Osteoblast (primary cell): ENCODE data around the gene TTYH3. TPM values are rescaled to one million over a fixed set of nuclear protein-coding genes. Genes with fewer than 3 reads are reported as not detected.

Experiments used
- DNase-seq: peaks from one replicate; pipeline ENCODE4 v3.0.0; 2011; ENCODE audit warnings: low spot score, mixed read lengths; ENCODE audit not compliant: insufficient read length; ENCODE audit errors: missing footprints
- H2AFZ ChIP-seq: 2 replicates; pipeline ENCODE4 v1.6.0; 2011; ENCODE audit warnings: mild to moderate bottlenecking, low read length
- H3K27ac ChIP-seq: 2 replicates; pipeline ENCODE4 v1.5.1; 2011; ENCODE audit warnings: mild to moderate bottlenecking, low read depth, low read length, moderate library complexity
- H3K27me3 ChIP-seq: 2 replicates; pipeline ENCODE4 v1.6.0; 2012; ENCODE audit warnings: mild to moderate bottlenecking, control low read depth, inconsistent platforms, low read length, moderate library complexity; ENCODE audit not compliant: insufficient read depth
- H3K36me3 ChIP-seq: 2 replicates; pipeline ENCODE4 v1.5.1; 2011; ENCODE audit warnings: mild to moderate bottlenecking, low read length, control low read depth, moderate library complexity; ENCODE audit not compliant: insufficient read depth
- H3K4me1 ChIP-seq: 2 replicates; pipeline ENCODE4 v1.5.1; 2011; ENCODE audit warnings: mild to moderate bottlenecking, low read length, control low read depth, moderate library complexity; ENCODE audit not compliant: insufficient read depth
- H3K4me2 ChIP-seq: 2 replicates; pipeline ENCODE4 v1.6.0; 2011; ENCODE audit warnings: mild to moderate bottlenecking, low read length; ENCODE audit not compliant: insufficient read depth
- H3K4me3 ChIP-seq: fragments of 200-600 bp; sonication (generic); 3 replicates; pipeline ENCODE4 v1.5.1; 2012; ENCODE audit warnings: mild to moderate bottlenecking, low read length, inconsistent platforms; ENCODE audit not compliant: insufficient read depth
- H3K79me2 ChIP-seq: 2 replicates; pipeline ENCODE4 v1.6.0; 2012; ENCODE audit warnings: mild to moderate bottlenecking, low read length, control low read depth, inconsistent platforms; ENCODE audit not compliant: insufficient read depth
- H3K9me3 ChIP-seq: 2 replicates; pipeline ENCODE4 v1.5.1; 2011; ENCODE audit warnings: low read depth, low read length, control low read depth
- H4K20me1 ChIP-seq: 2 replicates; pipeline ENCODE4 v1.6.0; 2012; ENCODE audit warnings: mild to moderate bottlenecking, low read length, control low read depth; ENCODE audit not compliant: insufficient read depth
- total RNA-seq: library from RNA; depleted of rRNA; stranded (reverse); fragments of >200 nt; gene quantifications from 2 replicates; pipeline ENCODE4 v1.2.3, GENCODE V29; 2012
- TF ChIP-seq, protein P1 (sequence below): IDR thresholded peaks from 2 replicates; pipeline ENCODE4 v1.5.1; 2011; ENCODE audit warnings: mild to moderate bottlenecking, low read depth, low read length, moderate library complexity; ENCODE audit errors: extremely low read depth

The TTYH3 gene
- total RNA-seq, 1 donor, result 29.0 TPM

DNA sequence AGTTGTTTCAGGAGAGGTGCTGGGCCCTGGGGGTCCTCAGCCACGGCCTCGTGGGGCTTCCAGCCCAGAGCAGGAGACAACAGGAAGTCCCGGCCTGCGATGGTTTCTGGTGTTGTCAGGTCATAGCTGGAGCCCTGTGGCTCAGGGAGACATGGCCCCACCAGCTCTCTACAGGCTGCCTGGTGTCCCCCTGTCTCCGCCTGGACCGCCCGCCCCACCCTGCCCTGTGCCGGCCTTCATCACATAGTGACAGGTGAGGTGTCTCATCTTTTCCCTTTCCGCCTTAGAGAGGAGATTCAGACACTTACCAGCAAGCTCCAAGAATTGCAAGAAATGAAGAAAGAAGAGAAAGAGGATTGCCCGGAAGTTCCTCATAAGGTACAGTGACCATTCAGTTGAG, 37.2 kb upstream of the TTYH3 start:
- DNase-seq, result no peak

DNA sequence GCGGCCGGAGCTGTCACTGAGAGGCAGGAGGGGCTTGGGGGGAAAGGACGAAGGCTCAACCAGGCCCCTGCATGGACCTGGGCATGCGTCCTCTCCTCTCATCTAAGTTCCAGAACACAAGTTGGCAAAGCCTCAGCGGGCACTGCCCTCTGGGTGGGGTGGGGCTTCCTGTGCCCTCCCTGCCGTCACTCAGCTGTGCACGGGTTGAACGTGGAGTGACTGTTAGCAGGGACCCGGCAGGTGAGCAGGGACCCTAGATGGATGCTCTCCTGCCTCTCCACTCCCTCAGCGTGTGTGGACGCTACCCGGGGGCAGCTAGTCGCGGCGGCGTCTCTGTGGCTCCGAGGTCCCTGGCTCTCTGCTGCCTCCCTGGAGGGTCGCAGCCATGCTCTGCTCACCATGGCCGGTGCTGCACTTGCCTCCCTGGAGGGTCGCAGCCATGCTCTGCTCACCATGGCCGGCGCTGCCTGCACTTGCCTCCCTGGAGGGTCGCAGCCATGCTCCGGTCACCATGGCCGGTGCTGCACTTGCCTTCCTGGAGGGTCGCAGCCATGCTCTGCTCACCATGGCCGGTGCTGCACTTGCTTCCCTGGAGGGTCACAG, 36.4 kb upstream of the TTYH3 start:
- DNase-seq, result no peak
- H3K79me2 ChIP-seq, result no peaks in the 10 kb centered on the region
- no peaks in the 10 kb centered on the region for H3K4me1 ChIP-seq
- no peak overlapping the region for H3K4me2 ChIP-seq
- no peaks in the 10 kb centered on the region for H4K20me1 ChIP-seq
- peaks cover 18% of the 10 kb centered on the region for H3K36me3 ChIP-seq
- H3K27ac ChIP-seq, result no peak overlapping the region
- no peaks in the 10 kb centered on the region for H3K9me3 ChIP-seq
- H3K4me3 ChIP-seq, result no peak overlapping the region
- no peak overlapping the region for H2AFZ ChIP-seq
- TF ChIP-seq, protein P1, sequence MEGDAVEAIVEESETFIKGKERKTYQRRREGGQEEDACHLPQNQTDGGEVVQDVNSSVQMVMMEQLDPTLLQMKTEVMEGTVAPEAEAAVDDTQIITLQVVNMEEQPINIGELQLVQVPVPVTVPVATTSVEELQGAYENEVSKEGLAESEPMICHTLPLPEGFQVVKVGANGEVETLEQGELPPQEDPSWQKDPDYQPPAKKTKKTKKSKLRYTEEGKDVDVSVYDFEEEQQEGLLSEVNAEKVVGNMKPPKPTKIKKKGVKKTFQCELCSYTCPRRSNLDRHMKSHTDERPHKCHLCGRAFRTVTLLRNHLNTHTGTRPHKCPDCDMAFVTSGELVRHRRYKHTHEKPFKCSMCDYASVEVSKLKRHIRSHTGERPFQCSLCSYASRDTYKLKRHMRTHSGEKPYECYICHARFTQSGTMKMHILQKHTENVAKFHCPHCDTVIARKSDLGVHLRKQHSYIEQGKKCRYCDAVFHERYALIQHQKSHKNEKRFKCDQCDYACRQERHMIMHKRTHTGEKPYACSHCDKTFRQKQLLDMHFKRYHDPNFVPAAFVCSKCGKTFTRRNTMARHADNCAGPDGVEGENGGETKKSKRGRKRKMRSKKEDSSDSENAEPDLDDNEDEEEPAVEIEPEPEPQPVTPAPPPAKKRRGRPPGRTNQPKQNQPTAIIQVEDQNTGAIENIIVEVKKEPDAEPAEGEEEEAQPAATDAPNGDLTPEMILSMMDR, result no peak
- no peaks in the 10 kb centered on the region for H3K27me3 ChIP-seq

More for the DNA sequence above, 37.2 kb upstream of the TTYH3 start:
- Histone ChIP-seq H3K4me1 (no peaks in the 10 kb centered on the region), H4K20me1 (no peaks in the 10 kb centered on the region), H3K79me2 (no peaks in the 10 kb centered on the region), H2AFZ (no peak overlapping the region), H3K27me3 (no peaks in the 10 kb centered on the region), H3K27ac (no peak overlapping the region), H3K4me3 (no peak overlapping the region), H3K36me3 (peaks cover 15% of the 10 kb centered on the region), H3K9me3 (no peaks in the 10 kb centered on the region), H3K4me2 (no peak overlapping the region)
- TF ChIP-seq, protein P1, result no peak

DNA sequence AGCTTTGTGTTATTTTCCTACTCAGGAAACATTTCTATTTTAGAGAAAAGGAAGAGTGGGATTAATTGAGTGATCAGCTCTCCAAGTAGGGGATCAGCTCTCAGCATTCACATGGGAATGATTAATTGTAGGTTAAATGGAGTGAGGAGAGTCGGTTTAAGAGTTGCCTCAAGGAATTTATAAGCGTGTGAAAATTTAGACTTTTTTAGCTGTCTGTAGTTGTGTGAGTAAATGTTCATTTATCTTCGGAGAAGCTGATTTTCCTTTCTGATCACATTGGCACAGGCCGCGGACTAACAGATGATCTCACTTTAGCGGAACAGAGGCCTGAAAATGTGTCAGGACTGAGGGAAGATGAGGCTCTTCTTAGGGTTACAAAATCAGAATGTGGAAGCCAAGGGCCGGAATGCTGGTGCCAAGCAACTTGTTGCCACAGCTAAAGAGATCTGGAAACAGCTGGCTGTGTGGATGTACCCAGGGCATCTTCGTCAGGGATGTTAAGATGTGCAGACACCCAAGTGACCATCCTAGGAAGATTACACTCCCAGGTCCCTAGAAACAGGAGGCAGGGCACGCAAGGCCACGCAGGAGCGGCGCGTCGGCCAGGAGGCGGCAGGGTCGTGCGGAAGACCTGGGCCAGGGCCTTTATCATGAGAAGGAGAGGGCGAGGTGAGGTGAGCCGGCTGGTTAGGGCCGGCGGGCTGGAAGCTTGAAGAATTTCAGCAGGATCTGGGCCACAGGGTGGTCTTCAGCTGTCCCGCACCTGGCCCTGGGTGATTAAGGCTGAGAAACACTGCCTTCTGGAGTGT, 35.1 kb upstream of the TTYH3 start:
- Histone ChIP-seq H3K79me2 (no peaks in the 10 kb centered on the region), H3K4me3 (no peak overlapping the region), H3K36me3 (peaks cover 27% of the 10 kb centered on the region), H3K4me1 (no peaks in the 10 kb centered on the region), H3K4me2 (no peak overlapping the region), H3K27me3 (no peaks in the 10 kb centered on the region), H4K20me1 (no peaks in the 10 kb centered on the region), H3K27ac (no peak overlapping the region), H3K9me3 (no peaks in the 10 kb centered on the region), H2AFZ (no peak overlapping the region)
- TF ChIP-seq, protein P1, result no peak
- peak; percentile 64 for DNase-seq

DNA sequence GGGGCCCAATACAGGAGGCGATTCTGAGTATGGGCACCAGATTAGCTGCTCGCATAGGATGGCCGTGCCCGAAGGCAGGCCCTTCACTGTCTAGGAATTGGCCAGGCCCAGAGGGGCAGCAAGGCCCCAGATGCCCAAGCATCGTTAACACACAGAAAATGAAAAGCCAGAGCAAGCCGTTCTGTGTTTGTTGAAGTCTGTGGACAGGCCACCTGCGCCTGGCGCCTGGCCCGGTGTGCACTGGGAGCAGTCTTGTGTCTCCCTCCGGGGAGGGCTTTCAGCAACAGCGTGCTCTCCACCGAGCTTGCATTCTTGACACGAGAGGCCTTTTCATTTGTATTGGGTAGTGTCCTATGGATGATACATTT, 34.5 kb upstream of the TTYH3 start:
- peak; percentile 73 for DNase-seq
- H3K27ac ChIP-seq, result no peak overlapping the region
- peaks cover 23% of the 10 kb centered on the region for H3K36me3 ChIP-seq
- no peaks in the 10 kb centered on the region for H3K4me1 ChIP-seq
- H3K27me3 ChIP-seq, result no peaks in the 10 kb centered on the region
- H3K4me3 ChIP-seq, result no peak overlapping the region
- TF ChIP-seq, protein P1, result no peak
- no peak overlapping the region for H2AFZ ChIP-seq
- no peaks in the 10 kb centered on the region for H3K79me2 ChIP-seq
- no peaks in the 10 kb centered on the region for H3K9me3 ChIP-seq
- no peaks in the 10 kb centered on the region for H4K20me1 ChIP-seq
- H3K4me2 ChIP-seq, result no peak overlapping the region
